Activated CD4-positive, alpha-beta T cell treated with anti-CD3 and anti-CD28 coated beads, Interleukin-2, Interleukin-4, amounts not matched to agents 100 ng/mL and 50 ng/mL, durations not matched to agents 16 hours and 8 hours (primary cell): ENCODE results near the gene ARMC2.
"Not testable (repeated sequence)": the region's sequence is repeated elsewhere in the genome, so short reads cannot be mapped to it uniquely, and the experiment has no call there.

Experiments used
- DNase-seq: peaks from one replicate; pipeline ENCODE4 v3.0.0-alpha.2; 2020; ENCODE audit warnings: low spot score

The ARMC2 gene

GRCh38 chr6:108920751-108921150, 72.5 kb downstream of the ARMC2 start:
- DNase-seq, result no peak

GRCh38 chr6:108921547-108922361, 73.5 kb downstream of the ARMC2 start:
- DNase-seq, result peak; percentile 85

- no peak for DNase-seq
These were observed 74.3 kb downstream of the ARMC2 start for GRCh38 chr6:108922499-108922898.

- DNase-seq, result no peak
These were observed 79.7 kb downstream of the ARMC2 start for GRCh38 chr6:108927927-108928326.

- no peak for DNase-seq
These were observed 80.4 kb downstream of the ARMC2 start for GRCh38 chr6:108928650-108929049.

GRCh38 chr6:108931090-108931489, 82.9 kb downstream of the ARMC2 start:
- not testable (repeated sequence) for DNase-seq

- DNase-seq, result no peak
These were observed 88.9 kb downstream of the ARMC2 start for GRCh38 chr6:108937170-108937569.

GRCh38 chr6:108940741-108941140, 92.5 kb downstream of the ARMC2 start:
- DNase-seq, result no peak

- no peak for DNase-seq
These were observed 93.1 kb downstream of the ARMC2 start for GRCh38 chr6:108941281-108941680.

- no peak for DNase-seq
These were observed 93.6 kb downstream of the ARMC2 start for GRCh38 chr6:108941859-108942258.

- peak; percentile 72 for DNase-seq
These were observed 94.6 kb downstream of the ARMC2 start for GRCh38 chr6:108942556-108943492.

- DNase-seq, result no peak
These were observed 95.8 kb downstream of the ARMC2 start for GRCh38 chr6:108944071-108944470.

GRCh38 chr6:108944707-108945680, 96.8 kb downstream of the ARMC2 start:
- DNase-seq, result no peak

- DNase-seq, result no peak
These were observed 97.5 kb downstream of the ARMC2 start for GRCh38 chr6:108945681-108946159.

- DNase-seq, result no peak
These were observed 98.5 kb downstream of the ARMC2 start for GRCh38 chr6:108946695-108947094.

- DNase-seq, result no peak
These were observed 99.1 kb downstream of the ARMC2 start for GRCh38 chr6:108947114-108947854.

- DNase-seq, result no peak
These were observed 100.0 kb downstream of the ARMC2 start for GRCh38 chr6:108948181-108948661.

GRCh38 chr6:108951351-108951953, 103.2 kb downstream of the ARMC2 start:
- DNase-seq, result no peak

GRCh38 chr6:108952776-108953486, 104.7 kb downstream of the ARMC2 start:
- DNase-seq, result no peak

- DNase-seq, result no peak
These were observed 105.5 kb downstream of the ARMC2 start for GRCh38 chr6:108953681-108954080.
